NT2/D1 (cell line): ENCODE data around the gene SH2D6.

Experiments used
- YY1 ChIP-seq: IDR thresholded peaks from 2 replicates; pipeline ENCODE4 v1.6.1; 2011; ENCODE audit not compliant: insufficient read length, insufficient read depth
- ZNF274 ChIP-seq: IDR thresholded peaks from 2 replicates; pipeline ENCODE4 v1.6.1; 2011; ENCODE audit warnings: mild to moderate bottlenecking, low read depth, low read length

- TF ChIP-seq ZNF274: no peak
- TF ChIP-seq YY1: no peak
Observed at GRCh38 chr2:85371045-85371444, 47.5 kb upstream of the SH2D6 start.
